Superior temporal gyrus (tissue), 1 donor: ENCODE results near the gene ATRIP.
A peak's percentile ranks its signal among the peaks of the same experiment; 100 is the strongest.

Experiments
- DNase-seq: peaks from one replicate; pipeline ENCODE4 v3.0.0-alpha.2; 2016; ENCODE audit errors: extremely low spot score

Gene ATRIP

DNA sequence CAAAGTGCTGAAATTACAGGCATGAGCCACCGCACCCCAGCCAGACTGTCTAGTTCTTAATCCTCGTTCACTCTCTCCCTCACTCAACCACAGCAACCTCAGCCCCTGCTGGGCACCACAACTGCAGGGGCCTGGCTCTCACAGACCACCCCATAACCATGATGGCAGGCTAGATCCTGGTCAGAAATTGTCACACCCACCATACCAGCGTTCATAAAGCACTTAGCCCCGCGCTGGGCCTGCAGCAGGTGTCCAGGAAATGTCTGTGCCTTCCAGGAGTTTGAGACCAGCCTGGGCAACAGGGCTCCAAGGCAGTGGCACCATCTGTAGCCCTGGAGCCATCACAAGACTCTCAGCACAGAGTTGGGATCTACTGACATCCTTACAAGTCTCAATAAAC lies 55.6 kb downstream of the ATRIP start:
- DNase-seq = no peak

DNA sequence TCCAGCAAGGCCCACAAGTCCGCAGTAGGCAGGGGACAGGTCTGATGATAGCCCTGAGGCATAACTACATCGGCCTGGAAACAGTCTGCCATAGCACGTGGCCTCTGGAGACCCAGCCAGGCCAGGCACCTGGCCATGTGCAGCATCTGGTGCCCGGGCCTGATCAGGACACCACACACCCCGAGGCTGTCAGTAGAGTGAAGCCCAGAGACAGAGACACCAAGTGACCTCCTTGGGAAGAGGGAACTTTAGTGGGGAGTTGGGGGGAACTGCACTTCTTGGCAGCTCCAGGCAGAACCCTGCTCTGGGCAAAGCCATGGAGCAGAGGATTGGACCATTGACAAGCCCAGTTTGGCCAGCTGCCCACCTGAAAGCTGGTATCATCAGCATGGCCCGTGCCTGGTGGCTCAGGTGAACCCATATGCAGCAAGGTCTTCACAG lies 56.2 kb downstream of the ATRIP start:
- DNase-seq = peak; percentile 27

DNA sequence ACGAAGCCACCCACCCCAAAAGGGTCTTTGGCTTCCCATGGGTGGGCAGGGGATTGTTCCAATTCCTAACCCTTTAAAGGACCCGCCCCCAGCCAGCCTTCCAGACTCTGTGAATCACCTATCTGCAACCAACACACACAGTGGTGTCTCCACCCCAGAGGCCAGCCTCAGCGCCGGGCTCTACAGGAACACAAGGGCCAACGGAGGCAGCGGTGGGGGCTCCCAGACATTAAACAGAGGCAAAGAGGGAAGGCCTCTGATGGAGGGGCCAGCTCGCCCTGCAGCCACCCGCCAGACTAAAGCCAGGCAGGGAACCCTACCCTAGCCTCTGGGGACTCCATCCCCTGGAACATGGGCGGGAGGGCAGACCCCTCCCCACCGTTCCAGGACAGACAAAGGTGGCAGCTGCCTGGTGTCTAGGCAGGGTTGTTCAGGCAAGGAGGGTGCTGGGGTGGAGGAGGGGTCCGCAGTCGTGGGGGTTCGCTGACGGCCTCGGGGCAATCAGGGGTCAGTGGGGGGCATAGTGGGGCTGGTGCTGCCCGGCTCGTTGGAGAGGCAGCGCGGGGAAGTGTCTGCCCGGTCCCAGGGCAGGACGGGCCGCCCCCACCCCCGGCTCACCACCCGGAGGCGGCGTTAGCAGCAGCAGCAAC lies 57.0 kb downstream of the ATRIP start:
- no peak for DNase-seq

DNA sequence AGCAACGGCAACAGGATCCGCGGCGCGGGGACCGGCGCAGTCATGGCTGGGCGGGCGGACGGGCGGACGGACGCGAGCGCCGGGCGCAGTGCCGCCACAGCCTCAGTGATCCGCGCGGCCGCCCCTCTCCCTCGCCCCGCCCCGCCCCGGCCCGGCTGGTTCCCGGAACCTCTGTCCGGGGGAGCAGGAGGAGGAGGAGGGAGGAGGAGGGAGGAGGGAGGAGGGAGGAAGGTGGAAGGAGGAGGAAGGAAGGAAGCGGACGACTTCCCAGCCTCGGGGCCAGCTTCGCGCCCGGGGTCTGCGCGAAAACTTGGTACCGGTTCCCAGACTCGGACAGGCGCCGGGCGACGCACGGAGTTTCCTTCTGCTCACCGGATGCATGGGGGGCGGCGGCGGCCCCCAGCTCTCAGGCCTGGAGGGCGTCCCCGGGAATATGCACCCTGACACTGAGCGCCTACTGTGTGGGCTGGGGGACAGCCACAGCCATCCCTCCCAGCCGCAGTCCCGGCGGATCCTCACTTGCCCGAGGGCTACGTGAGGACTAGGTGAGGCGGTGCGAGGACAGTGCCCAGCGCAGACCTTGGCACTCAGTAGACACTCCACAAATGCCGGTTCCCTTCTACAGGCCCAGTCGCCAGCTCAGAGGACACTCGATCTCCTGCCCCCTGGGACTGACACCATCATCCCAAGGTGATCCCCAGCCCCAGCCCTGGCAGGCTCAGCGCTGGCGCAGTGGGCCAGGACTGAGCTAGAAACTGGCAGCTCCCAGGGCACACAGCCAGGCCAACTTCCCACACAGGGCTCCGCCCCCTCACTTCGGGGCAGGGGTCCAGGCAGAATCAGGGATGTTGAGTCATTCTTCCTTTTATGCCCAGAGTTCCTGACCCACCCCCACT lies 57.8 kb downstream of the ATRIP start, which contains the start of gene SHISA5:
SHISA5 (minus strand) TSS at position 124 of the 896 bp plus-strand sequence; CDS start at position 44, 80 bp downstream.
- DNase-seq = peak; percentile 22

DNA sequence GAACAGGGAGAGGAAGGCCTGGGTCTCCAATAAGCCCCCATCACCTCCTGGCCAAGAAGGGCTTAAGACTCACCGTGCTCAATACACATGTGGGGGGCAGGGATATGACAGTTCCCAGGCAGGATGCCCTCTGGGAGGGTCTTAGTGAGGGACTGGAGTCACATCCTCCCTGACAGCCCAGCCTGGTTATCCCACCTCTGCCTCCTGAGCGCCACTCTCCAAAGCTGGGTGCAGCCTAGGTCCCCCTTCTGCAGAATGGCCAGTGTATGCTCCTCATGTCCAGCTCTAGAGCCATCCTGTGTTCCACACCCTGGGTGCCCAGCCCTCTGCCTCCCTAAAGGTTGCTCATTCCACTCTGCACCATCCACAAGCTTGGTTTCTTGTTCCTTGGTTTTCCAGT lies 58.6 kb downstream of the ATRIP start:
- no peak for DNase-seq

DNA sequence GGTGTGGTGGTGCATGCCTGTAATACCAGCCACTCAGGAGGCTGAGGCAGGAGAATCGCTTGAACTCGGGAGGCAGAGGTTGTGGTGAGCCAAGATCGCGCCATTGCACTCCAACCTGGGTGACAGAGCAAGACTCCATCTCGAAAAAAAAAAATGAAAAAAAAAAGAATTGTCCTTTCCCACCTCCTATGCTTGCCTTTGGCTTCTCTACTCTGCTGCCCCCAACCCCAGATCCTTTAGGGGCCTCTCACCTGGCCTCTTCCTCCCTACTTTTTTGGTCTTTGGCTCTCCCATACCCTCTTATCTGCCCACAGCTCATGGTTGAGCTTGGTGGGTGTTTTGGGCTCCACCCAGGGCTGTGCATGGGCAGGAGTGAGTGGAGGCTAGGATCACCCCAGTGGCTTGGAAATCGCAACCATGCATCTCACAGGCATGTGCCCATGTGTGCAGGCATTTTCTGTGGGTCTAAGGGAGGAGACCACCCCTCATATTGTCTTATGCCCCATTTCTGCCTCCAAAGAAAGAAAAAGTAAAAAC lies 59.5 kb downstream of the ATRIP start:
- no peak for DNase-seq

DNA sequence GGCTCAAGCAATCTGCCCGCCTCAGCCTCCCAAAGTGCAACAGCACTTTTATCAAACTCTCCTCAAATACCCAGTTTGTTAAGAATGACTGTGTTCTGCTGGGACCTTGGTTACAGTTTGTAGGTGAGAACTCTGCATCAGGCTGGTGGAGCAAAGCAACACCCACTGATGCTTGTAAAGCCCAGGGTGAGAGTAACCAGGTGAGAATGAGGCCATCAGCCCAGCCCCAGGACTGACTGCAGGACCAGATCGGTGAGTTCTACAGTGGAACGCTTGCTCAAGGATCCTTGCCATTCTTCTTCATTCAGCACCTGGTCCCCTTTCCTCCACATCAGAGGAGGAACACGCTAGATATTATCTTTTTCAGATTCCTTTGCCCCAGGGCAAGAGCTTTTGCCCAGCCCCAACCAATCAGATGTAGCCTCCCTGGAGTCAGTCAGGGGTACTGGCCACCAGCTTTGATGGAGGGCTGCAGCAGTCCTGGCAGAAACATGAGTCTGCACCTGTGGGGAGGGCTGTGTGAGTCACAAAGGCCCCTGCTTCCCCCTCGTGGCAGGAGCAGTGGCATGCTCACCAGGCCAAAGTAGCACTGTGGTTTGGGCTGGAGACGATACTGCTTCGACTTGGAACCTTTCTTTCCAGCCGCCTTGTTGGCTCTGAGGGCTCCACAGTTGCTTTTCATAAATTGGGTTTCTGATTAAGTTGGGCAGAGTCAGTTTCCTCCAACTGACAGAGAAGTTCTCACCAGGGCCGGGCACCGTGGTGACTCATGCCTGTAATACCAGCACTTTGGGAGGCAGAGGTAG lies 60.9 kb downstream of the ATRIP start:
- DNase-seq = no peak

DNA sequence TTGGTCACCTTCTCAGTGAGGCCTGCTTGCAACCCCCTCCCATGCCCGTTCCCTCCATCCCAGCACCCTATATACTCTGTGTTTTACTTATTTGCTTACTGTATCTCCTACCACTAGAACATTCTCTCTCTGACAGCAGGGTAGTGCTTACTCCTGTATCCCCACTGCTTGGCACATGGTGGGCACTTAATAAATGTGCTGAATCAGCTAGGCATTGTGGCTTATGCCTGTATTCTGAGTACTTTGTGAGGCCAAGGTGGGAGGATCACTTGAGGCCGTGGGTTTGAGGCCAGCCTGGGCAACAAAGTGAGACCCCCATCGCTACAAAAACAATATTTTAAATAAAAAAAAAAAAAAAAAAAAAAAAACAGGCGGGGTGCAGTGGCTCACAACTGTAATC lies 65.0 kb downstream of the ATRIP start:
- DNase-seq = no peak

DNA sequence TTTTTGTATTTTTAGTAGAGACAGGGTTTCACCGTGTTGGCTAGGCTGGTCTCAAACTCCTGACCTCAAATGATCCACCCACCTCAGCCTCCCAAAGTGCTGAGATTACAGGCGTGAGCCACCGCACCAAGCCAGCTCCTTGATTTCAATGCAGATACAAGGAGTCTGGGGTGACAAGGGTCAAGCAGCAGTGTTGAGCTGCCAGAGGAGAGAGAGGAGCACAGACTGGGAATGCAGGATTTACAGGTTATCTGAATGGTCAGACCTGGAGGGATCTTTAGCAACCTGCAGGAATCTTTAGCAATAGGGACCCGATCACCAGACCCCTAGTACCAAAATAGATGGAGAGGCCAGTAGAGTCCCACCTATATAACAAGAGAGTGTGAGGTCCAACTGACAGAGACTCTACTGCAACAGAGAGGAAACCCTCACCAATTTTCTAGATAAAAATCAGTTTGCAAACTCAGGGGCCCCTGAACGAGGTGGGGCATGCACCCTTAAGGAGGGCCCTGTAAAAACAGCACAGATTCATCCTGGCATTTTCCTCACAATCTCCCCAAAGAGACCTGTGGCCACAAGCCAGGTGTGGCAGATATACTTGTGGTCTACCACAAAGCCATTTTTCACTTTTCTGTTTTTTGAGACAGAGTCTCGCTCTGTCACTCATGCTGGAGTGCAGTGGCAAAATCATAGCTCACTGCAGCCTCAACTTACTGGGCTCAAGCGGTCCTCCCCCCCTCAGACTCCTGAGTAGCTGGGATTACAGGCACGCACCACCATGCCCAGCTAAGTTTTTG lies 68.1 kb downstream of the ATRIP start:
- no peak for DNase-seq
